SK-N-SH (cell line): Measurements from ENCODE around the gene BAG5. TPM values are rescaled to one million over a fixed set of nuclear protein-coding genes. Genes with fewer than 3 reads are reported as not detected.

Experiments
- CTCF ChIA-PET: fragments of 300-600, 350-600 bp; formaldehyde crosslinking; extraction: SDS; loops from one replicate; lab custom pipeline; 2021; lab: Yijun Ruan, JAX
- POLR2A ChIA-PET: fragments of 350-600 bp; sonication (Branson Sonifier 250); formaldehyde crosslinking; extraction: SDS; loops from one replicate; lab custom pipeline; 2020; ENCODE audit warnings: antibody characterized with exemption, inconsistent platforms; lab: Yijun Ruan, JAX
- DNase-seq: peaks from one replicate; pipeline ENCODE4 v3.0.0; 2012
- H2AFZ ChIP-seq: fragments of 200-600 bp; sonication (generic); 2 replicates; pipeline ENCODE4 v1.8.1; 2016; ENCODE audit warnings: antibody characterized with exemption, mild to moderate bottlenecking, low read depth
- H3F3A ChIP-seq: fragments of 200-600 bp; sonication (generic); replicated peaks from 2 replicates; pipeline ENCODE3; 2016; ENCODE audit warnings: antibody characterized with exemption, mild to moderate bottlenecking; ENCODE audit not compliant: insufficient read depth
- H3K27ac ChIP-seq, 2 experiments: fragments of 200-500 bp in 1 of 2; fragments of 200-600 bp in 1 of 2; sonication (Bioruptor generic) in 1 of 2; sonication (generic), shearing (Covaris generic) in 1 of 2; 2 replicates each; pipeline versions ENCODE4 v1.5.1 to v1.6.1; 2014 to 2016; ENCODE audit warnings: low read depth in 2 of 2, inconsistent platforms in 1 of 2, low read length in 1 of 2, mild to moderate bottlenecking in 1 of 2, mixed read lengths in 1 of 2
- H3K27me3 ChIP-seq: fragments of 200-600 bp; sonication (generic), shearing (Covaris generic); 2 replicates; pipeline ENCODE4 v1.6.1; 2016; ENCODE audit warnings: mixed run types; ENCODE audit not compliant: insufficient read depth
- H3K36me3 ChIP-seq, 2 experiments: fragments of 200-500 bp in 1 of 2; fragments of 200-600 bp in 1 of 2; sonication (Bioruptor generic) in 1 of 2; sonication (generic) in 1 of 2; replicated peaks in 1 of 2; 2 replicates each; pipeline versions ENCODE3 to v1.5.1; 2014 to 2016; ENCODE audit warnings: low read length in 1 of 2, mild to moderate bottlenecking in 1 of 2; ENCODE audit not compliant: insufficient read depth in 2 of 2, control insufficient read depth in 1 of 2
- H3K4me1 ChIP-seq, 2 experiments: fragments of 200-500 bp in 1 of 2; fragments of 200-600 bp in 1 of 2; sonication (Bioruptor generic) in 1 of 2; sonication (generic), shearing (Covaris generic) in 1 of 2; 2 replicates each; pipeline versions ENCODE4 v1.5.1 to v1.6.1; 2014 to 2016; ENCODE audit warnings: low read depth in 1 of 2, low read length in 1 of 2, mixed run types in 1 of 2; ENCODE audit not compliant: insufficient read depth in 2 of 2, control insufficient read depth in 1 of 2
- H3K4me2 ChIP-seq: fragments of 200-600 bp; sonication (generic), shearing (Covaris generic); 2 replicates; pipeline ENCODE4 v1.6.1; 2017; ENCODE audit warnings: mixed run types
- H3K4me3 ChIP-seq, 2 experiments: fragments of 200-500 bp in 1 of 2; fragments of 200-600 bp in 1 of 2; sonication (Bioruptor generic) in 1 of 2; sonication (generic), shearing (Covaris generic) in 1 of 2; 2 replicates each; pipeline versions ENCODE4 v1.5.1 to v1.8.1; 2014 to 2016; ENCODE audit warnings: low read depth in 2 of 2, inconsistent platforms in 1 of 2, low read length in 1 of 2, mild to moderate bottlenecking in 1 of 2, mixed read lengths in 1 of 2, moderate library complexity in 1 of 2
- H3K79me2 ChIP-seq: fragments of 200-600 bp; sonication (generic); 2 replicates; pipeline ENCODE4 v1.8.1; 2017; ENCODE audit warnings: mild to moderate bottlenecking; ENCODE audit not compliant: insufficient read depth
- H3K9ac ChIP-seq: fragments of 200-600 bp; sonication (generic); 2 replicates; pipeline ENCODE4 v1.6.1; 2017; ENCODE audit warnings: mixed run types
- H3K9me2 ChIP-seq: fragments of 200-600 bp; sonication (generic); 2 replicates; pipeline ENCODE4 v1.6.1; 2017; ENCODE audit warnings: mixed run types
- H3K9me3 ChIP-seq: fragments of 200-600 bp; sonication (generic); 2 replicates; pipeline ENCODE4 v1.6.1; 2017; ENCODE audit warnings: mixed run types, mild to moderate bottlenecking, moderate library complexity
- H4K20me1 ChIP-seq: fragments of 200-600 bp; sonication (generic); 2 replicates; pipeline ENCODE4 v1.6.1; 2017; ENCODE audit warnings: mild to moderate bottlenecking, mixed run types; ENCODE audit not compliant: insufficient read depth
- ELF1 ChIP-seq: IDR thresholded peaks from 2 replicates; pipeline ENCODE4 v1.4.0; 2012
- EP300 ChIP-seq, 2 experiments: IDR thresholded peaks; 2 replicates each; pipeline versions ENCODE4 v1.4.0 to v1.6.1; 2012; ENCODE audit warnings: borderline replicate concordance in 1 of 2, low read depth in 1 of 2, low read length in 1 of 2
- FOSL2 ChIP-seq: IDR thresholded peaks from 2 replicates; pipeline ENCODE4 v1.4.0; 2012; ENCODE audit warnings: low read depth, mild to moderate bottlenecking, moderate library complexity, borderline replicate concordance
- FOXJ3 ChIP-seq: sonication (generic); formaldehyde crosslinking; IDR thresholded peaks from 2 replicates; pipeline ENCODE4 v1.5.1; 2020; ENCODE audit warnings: mild to moderate bottlenecking, missing genetic modification reagents
- FOXM1 ChIP-seq: IDR thresholded peaks from 2 replicates; pipeline ENCODE4 v1.4.0; 2012; ENCODE audit warnings: low read depth, mild to moderate bottlenecking
- GABPA ChIP-seq: IDR thresholded peaks from 2 replicates; pipeline ENCODE4 v1.4.0; 2012; ENCODE audit warnings: low read depth, mild to moderate bottlenecking
- GATA2 ChIP-seq: sonication (generic); formaldehyde crosslinking; IDR thresholded peaks from 2 replicates; pipeline ENCODE4 v1.5.0; 2020; ENCODE audit warnings: mild to moderate bottlenecking, missing genetic modification reagents
- JUND ChIP-seq: IDR thresholded peaks from 2 replicates; pipeline ENCODE4 v1.4.0; 2012
- NFIC ChIP-seq: IDR thresholded peaks from 2 replicates; pipeline ENCODE4 v1.4.0; 2012; ENCODE audit warnings: borderline replicate concordance
- NRF1 ChIP-seq: IDR thresholded peaks from 2 replicates; pipeline ENCODE4 v1.6.1; 2012; ENCODE audit warnings: low read depth, mild to moderate bottlenecking, low read length
- RAD21 ChIP-seq: IDR thresholded peaks from 2 replicates; pipeline ENCODE4 v1.6.1; 2012; ENCODE audit warnings: mild to moderate bottlenecking, low read length
- SIN3A ChIP-seq: IDR thresholded peaks from 2 replicates; pipeline ENCODE4 v1.6.1; 2012; ENCODE audit warnings: low read depth, mild to moderate bottlenecking, low read length, moderate library complexity, borderline replicate concordance
- TEAD4 ChIP-seq: IDR thresholded peaks from 2 replicates; pipeline ENCODE4 v1.4.0; 2012; ENCODE audit warnings: mild to moderate bottlenecking, borderline replicate concordance; ENCODE audit not compliant: insufficient read depth
- USF1 ChIP-seq: IDR thresholded peaks from 2 replicates; pipeline ENCODE4 v1.4.0; 2012; ENCODE audit warnings: low read depth, borderline replicate concordance
- YY1 ChIP-seq: IDR thresholded peaks from 2 replicates; pipeline ENCODE4 v1.4.0; 2012; ENCODE audit warnings: low read depth, mild to moderate bottlenecking
- ZBTB33 ChIP-seq: IDR thresholded peaks from 2 replicates; pipeline ENCODE4 v1.4.0; 2012; ENCODE audit warnings: low read depth, borderline replicate concordance
- WGBS: methylation state at CpG from one replicate; pipeline ENCODE4 v1.1.6; 2017; ENCODE audit warnings: low lambda C conversion rate; 5-methylcytosine and 5-hydroxymethylcytosine counted together
- polyA plus RNA-seq, 3 experiments: library from polyadenylated mRNA; depleted of rRNA; stranded (reverse); fragments of >200 nt; gene quantifications; 2 replicates each; pipeline ENCODE4 v1.2.3, GENCODE V29; 2012

Gene BAG5
- polyA plus RNA-seq, 1 of the 3 experiments (the other 2 are of a cell fraction), result 5.2 TPM

- Histone ChIP-seq H3K4me3 (no peak overlapping the region), H3K36me3 (peaks cover 11 to 30% of the 10 kb centered on the region in 2 experiments), H3F3A (peaks cover 12% of the 10 kb centered on the region), H3K79me2 (peaks cover 60% of the 10 kb centered on the region), H3K9me3 (no peaks in the 10 kb centered on the region), H3K9ac (no peak overlapping the region), H3K4me2 (no peak overlapping the region), H3K27me3 (no peaks in the 10 kb centered on the region), H3K27ac (no peak overlapping the region), H2AFZ (no peak overlapping the region)
- WGBS, result 92% methylated on average over 11 of the region's 11 CpGs
- no peak for DNase-seq
- POLR2A ChIA-PET, result no interaction called here
- CTCF ChIA-PET, result interaction anchor here (0.6 kb wide), 1 partner anchor 8 kb away, joined by 3 read pairs; no protein-coding TSS in a partner anchor
- no peak for TF ChIP-seq GABPA
- no peak for TF ChIP-seq GATA2 (CRISPR knock-in tag)
- TF ChIP-seq FOXJ3, result no peak
- TF ChIP-seq JUND, result no peak
- TF ChIP-seq TEAD4, result no peak
- no peak for TF ChIP-seq ELF1
- TF ChIP-seq FOXM1, result no peak
- TF ChIP-seq USF1, result no peak
- no peak for TF ChIP-seq SIN3A
- TF ChIP-seq RAD21, result no peak
- TF ChIP-seq EP300 (IDR thresholded peaks at IDR 0.05; ENCODE audit: borderline replicate concordance in 1 of 2, low read depth in 1 of 2, low read length in 1 of 2), result no peak
- TF ChIP-seq, all 33 proteins: peak for 0
- H3K9me2 ChIP-seq, result no peaks in the 10 kb centered on the region
- no peaks in the 10 kb centered on the region; the same call in 1 of the 2 replicates for H4K20me1 ChIP-seq
- H3K4me1 ChIP-seq, result peaks cover 8 to 10% of the 10 kb centered on the region in 2 experiments; a peak in 3 of 4 replicates
Observed at GRCh38 chr14:103581206-103581605, 18.7 kb upstream of the BAG5 start.

- H2AFZ ChIP-seq, result no peak overlapping the region
- no peak overlapping the region for H3K4me3 ChIP-seq
- no peaks in the 10 kb centered on the region for H3K9me2 ChIP-seq
- 91% methylated on average over 7 of the region's 12 CpGs for WGBS
- H3K9ac ChIP-seq, result no peak overlapping the region
- H3K27me3 ChIP-seq, result no peaks in the 10 kb centered on the region
- H3K4me2 ChIP-seq, result no peak overlapping the region
- no peaks in the 10 kb centered on the region; the same call in 1 of the 2 replicates for H4K20me1 ChIP-seq
- H3K4me1 ChIP-seq, result peaks cover 8 to 12% of the 10 kb centered on the region in 2 experiments; a peak in 3 of 4 replicates
- ChIA-PET CTCF (no interaction called here), POLR2A (no interaction called here)
- peaks cover 16% of the 10 kb centered on the region for H3F3A ChIP-seq
- no peak overlapping the region for H3K27ac ChIP-seq
- no peaks in the 10 kb centered on the region for H3K9me3 ChIP-seq
- peaks cover 20 to 40% of the 10 kb centered on the region in 2 experiments for H3K36me3 ChIP-seq
- no peak for TF ChIP-seq FOSL2
- TF ChIP-seq YY1, result no peak
- no peak for TF ChIP-seq SIN3A
- TF ChIP-seq EP300 (IDR thresholded peaks at IDR 0.05; ENCODE audit: borderline replicate concordance in 1 of 2, low read depth in 1 of 2, low read length in 1 of 2), result no peak
- TF ChIP-seq RAD21, result no peak
- no peak for TF ChIP-seq NFIC
- no peak for TF ChIP-seq FOXM1
- TF ChIP-seq NRF1, result no peak
- TF ChIP-seq GABPA, result no peak
- TF ChIP-seq TEAD4, result no peak
- no peak for TF ChIP-seq ZBTB33
- peaks cover 65% of the 10 kb centered on the region for H3K79me2 ChIP-seq
- no peak for DNase-seq
Observed at GRCh38 chr14:103578401-103579075, 16.1 kb upstream of the BAG5 start.
